GM12878 (cell line): ENCODE data around the gene C16orf90. TPM values are rescaled to one million over a fixed set of nuclear protein-coding genes. Genes with fewer than 3 reads are reported as not detected.
"Not testable (repeated sequence)": the region's sequence is repeated elsewhere in the genome, so short reads cannot be mapped to it uniquely, and the experiment has no call there.

Source experiments
- ATAC-seq: fragments of 200-7000 bp; cut with Tn5 transposase; 3 replicates; pipeline ENCODE4 v1.9.1; 2020; ENCODE audit warnings: mild to moderate bottlenecking, moderate library complexity
- BruUV-seq: library from RNA; stranded (reverse); fragments of 400-500 nt; replicated peaks from 2 replicates; lab custom pipeline; 2021; lab: Mats Ljungman, UMichigan
- CTCF ChIA-PET: fragments of 300-600 bp; sonication (Branson Sonifier 250); formaldehyde crosslinking; extraction: SDS; loops from one replicate; lab custom pipeline; 2021; ENCODE audit warnings: inconsistent platforms; lab: Yijun Ruan, JAX
- POLR2A ChIA-PET: fragments of 350-600 bp; formaldehyde crosslinking; extraction: SDS; loops from one replicate; lab custom pipeline; 2021; ENCODE audit warnings: inconsistent platforms; lab: Charles Lee
- RAD21 ChIA-PET: fragments of 300-600 bp; sonication (Branson Sonifier 250); formaldehyde crosslinking; loops from one replicate; lab custom pipeline; 2023; ENCODE audit warnings: antibody characterized with exemption; ENCODE audit not compliant: unreplicated experiment; lab: Charles Lee
- SMC1A ChIA-PET: fragments of 300-600 bp; sonication (Branson Sonifier 250); formaldehyde crosslinking; loops from one replicate; lab custom pipeline; 2023; ENCODE audit not compliant: unreplicated experiment, uncharacterized antibody; lab: Charles Lee
- DNase-seq: peaks from one replicate; pipeline ENCODE4 v3.0.0-alpha.2; 2011; ENCODE audit warnings: low read depth, low spot score
- FAIRE-seq: peaks from 3 replicates; lab custom pipeline; 2011; peaks lifted over from hg19 to GRCh38; lab: Jason Lieb, UNC
- H2AFZ ChIP-seq: 2 replicates; pipeline ENCODE4 v1.6.0; 2011; ENCODE audit warnings: low read depth, low read length, control low read depth; ENCODE audit not compliant: control insufficient read depth
- H3K27ac ChIP-seq: 2 replicates; pipeline ENCODE4 v1.5.1; 2011; ENCODE audit warnings: control low read depth; ENCODE audit not compliant: control insufficient read depth, insufficient read depth
- H3K27me3 ChIP-seq, 2 experiments: replicated peaks in 1 of 2; 2 replicates each; pipeline versions ENCODE4 v1.6.0 to v1.6.1; 2011; ENCODE audit warnings: low read length in 1 of 2; ENCODE audit not compliant: control insufficient read depth in 2 of 2, insufficient read depth in 2 of 2
- H3K36me3 ChIP-seq, 2 experiments: 2 replicates each; pipeline ENCODE4 v1.5.1; 2011; ENCODE audit warnings: low read length in 1 of 2; ENCODE audit not compliant: control insufficient read depth in 2 of 2, insufficient read depth in 2 of 2
- H3K4me1 ChIP-seq: 2 replicates; pipeline ENCODE4 v1.6.1; 2011; ENCODE audit warnings: mild to moderate bottlenecking, low read length, moderate library complexity, mixed read lengths; ENCODE audit not compliant: control insufficient read depth, insufficient read depth
- H3K4me2 ChIP-seq: 2 replicates; pipeline ENCODE4 v1.6.0; 2011; ENCODE audit warnings: control low read depth; ENCODE audit not compliant: control insufficient read depth, insufficient read depth
- H3K4me3 ChIP-seq: fragments of 200-600 bp; sonication (generic); 2 replicates; pipeline ENCODE4 v1.5.1; 2016
- H3K79me2 ChIP-seq: 2 replicates; pipeline ENCODE4 v1.6.0; 2011; ENCODE audit warnings: low read length; ENCODE audit not compliant: control insufficient read depth, insufficient read depth
- H3K9ac ChIP-seq: 2 replicates; pipeline ENCODE4 v1.8.0; 2011; ENCODE audit warnings: low read length, control low read depth, mixed read lengths; ENCODE audit not compliant: control insufficient read depth, insufficient read depth
- H3K9me3 ChIP-seq: replicated peaks from 3 replicates; pipeline ENCODE4 v1.5.1; 2011; ENCODE audit warnings: mild to moderate bottlenecking, low read length; ENCODE audit not compliant: control insufficient read depth, insufficient read depth
- H4K20me1 ChIP-seq: 2 replicates; pipeline ENCODE4 v1.6.0; 2011; ENCODE audit not compliant: control insufficient read depth, insufficient read depth
- IKZF2 ChIP-seq, 2 experiments: fragments of 450-650 bp; IDR thresholded peaks; 2 replicates each; pipeline ENCODE4 v1.6.1; 2017; ENCODE audit warnings: mild to moderate bottlenecking in 2 of 2, moderate library complexity in 2 of 2
- PAX5 ChIP-seq: IDR thresholded peaks from 2 replicates; pipeline ENCODE4 v1.6.1; 2011; ENCODE audit warnings: low read depth, low read length, borderline replicate concordance
- RAD21 ChIP-seq: IDR thresholded peaks from 2 replicates; pipeline ENCODE4 v1.6.1; 2011; ENCODE audit warnings: mild to moderate bottlenecking, low read depth, low read length, moderate library complexity; ENCODE audit not compliant: insufficient read depth
- RUNX3 ChIP-seq: IDR thresholded peaks from 2 replicates; pipeline ENCODE4 v1.6.1; 2012; ENCODE audit warnings: low read length, inconsistent platforms
- SIN3A ChIP-seq: IDR thresholded peaks from 2 replicates; pipeline ENCODE4 v1.6.1; 2012; ENCODE audit warnings: low read depth, low read length, improper control_type of control experiment
- SMC3 ChIP-seq: IDR thresholded peaks from 2 replicates; pipeline ENCODE4 v1.6.1; 2011; ENCODE audit warnings: low read length, improper control_type of control experiment, borderline replicate concordance
- YY1 ChIP-seq: IDR thresholded peaks from 2 replicates; pipeline ENCODE4 v1.6.1; 2011; ENCODE audit warnings: low read depth, mild to moderate bottlenecking, low read length
- WGBS: methylation state at CpG from one replicate; pipeline ENCODE4 v1.1.6; 2016; ENCODE audit warnings: low lambda C conversion rate; ENCODE audit not compliant: insufficient replicate concordance, insufficient coverage; ENCODE audit errors: missing lambda C conversion rate; 5-methylcytosine and 5-hydroxymethylcytosine counted together
- in situ Hi-C: fragments of 300-500 bp; cut with MboI; formaldehyde crosslinking; loops from 9 replicates; pipeline ENCODE4 v1.14.3; 2018; ENCODE audit warnings: mixed read lengths
- intact Hi-C: fragments of 100-400 bp; cut with micrococcal nuclease; formaldehyde crosslinking; loops from one replicate; pipeline ENCODE4 v1.14.2; 2022; ENCODE audit not compliant: unreplicated experiment
- polyA plus RNA-seq, 11 experiments: library from polyadenylated mRNA; depleted of rRNA in 4 of 11; unstranded in 6 of 11; stranded (reverse) in 5 of 11; fragments of >200 nt; fragmentation: Nextera tagmentation in 4 of 11; fragmentation: Illumina TruSeq in 1 of 11; extraction: Ambion mirVana in 4 of 11; extraction: Trizol in 1 of 11; gene quantifications; 1 replicate in 1 of 11; 2 replicates in 10 of 11; pipeline versions ENCODE4 v1.2.1 to v1.2.3, GENCODE V29; 2011 to 2016; ENCODE audit warnings: inconsistent platforms in 2 of 11, missing spikeins in 2 of 11, low read depth in 1 of 11
- total RNA-seq, 4 experiments: library from RNA; depleted of rRNA in 3 of 4; stranded (reverse); fragments of >200 nt in 3 of 4; fragmentation: Illumina TruSeq in 1 of 4; extraction: Trizol in 1 of 4; gene quantifications; 2 replicates each; pipeline versions ENCODE4 v1.2.1 to v1.2.3, GENCODE V29; 2013 to 2021
- TF ChIP-seq, protein P1 (sequence below), 3 experiments: IDR thresholded peaks in 2 of 3; conservative IDR thresholded peaks in 1 of 3; 2 replicates each; pipeline ENCODE4 v1.5.1; 2011; ENCODE audit warnings: low read depth in 3 of 3, low read length in 3 of 3, mild to moderate bottlenecking in 3 of 3, control low read depth in 2 of 3, moderate library complexity in 2 of 3, inconsistent platforms in 1 of 3, mixed read lengths in 1 of 3; ENCODE audit not compliant: control insufficient read depth in 2 of 3, insufficient read depth in 1 of 3; ENCODE audit errors: extremely low read depth in 1 of 3

The C16orf90 gene
- total and polyA plus RNA-seq, 10 of the 15 experiments (the other 5 are each of a cell fraction or from before 2014, with no cell fraction given), result not detected

DNA sequence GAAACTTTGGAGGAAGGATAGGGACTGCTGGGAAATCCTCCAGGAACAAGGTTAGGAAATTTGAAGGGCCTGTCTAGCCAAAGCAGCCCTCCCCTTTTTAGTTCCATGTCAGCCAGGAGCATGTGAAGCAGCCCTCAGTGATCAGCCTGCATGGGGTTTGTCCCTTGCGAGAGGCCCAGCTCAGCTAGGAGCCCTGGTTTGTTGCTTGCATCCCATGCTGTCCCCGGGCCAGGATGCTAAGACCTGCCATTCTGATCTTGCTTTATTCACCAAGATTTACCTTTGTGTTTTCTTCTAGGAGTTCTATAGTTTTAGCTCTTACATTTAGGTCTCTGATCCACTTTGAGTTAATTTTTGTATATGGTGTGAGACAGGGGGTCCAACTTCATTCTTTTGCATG lies 33.1 kb upstream of the C16orf90 start:
- CTCF ChIA-PET, result no interaction called here
- H2AFZ ChIP-seq, result no peak overlapping the region
- ATAC-seq (no peak), FAIRE-seq (no peak), DNase-seq (no peak)
- in situ Hi-C loops, result no loop called here
- POLR2A ChIA-PET, result no interaction called here
- H3K9me3 ChIP-seq, result no peaks in the 10 kb centered on the region
- H3K27me3 ChIP-seq, result no peaks in the 10 kb centered on the region
- no peak overlapping the region for H3K27ac ChIP-seq
- H3K9ac ChIP-seq, result no peak overlapping the region
- no peak for TF ChIP-seq SIN3A
- no peaks in the 10 kb centered on the region for H3K36me3 ChIP-seq
- RAD21 ChIA-PET, result no interaction called here
- no peaks in the 10 kb centered on the region for H3K79me2 ChIP-seq
- BruUV-seq, result no TSS peak
- H4K20me1 ChIP-seq, result no peaks in the 10 kb centered on the region
- WGBS, result 72% methylated on average over 2 of the region's 2 CpGs
- H3K4me1 ChIP-seq, result no peaks in the 10 kb centered on the region
- intact Hi-C loops, result no loop called here
- SMC1A ChIA-PET, result no interaction called here
- H3K4me2 ChIP-seq, result no peak overlapping the region
- H3K4me3 ChIP-seq, result no peak overlapping the region

DNA sequence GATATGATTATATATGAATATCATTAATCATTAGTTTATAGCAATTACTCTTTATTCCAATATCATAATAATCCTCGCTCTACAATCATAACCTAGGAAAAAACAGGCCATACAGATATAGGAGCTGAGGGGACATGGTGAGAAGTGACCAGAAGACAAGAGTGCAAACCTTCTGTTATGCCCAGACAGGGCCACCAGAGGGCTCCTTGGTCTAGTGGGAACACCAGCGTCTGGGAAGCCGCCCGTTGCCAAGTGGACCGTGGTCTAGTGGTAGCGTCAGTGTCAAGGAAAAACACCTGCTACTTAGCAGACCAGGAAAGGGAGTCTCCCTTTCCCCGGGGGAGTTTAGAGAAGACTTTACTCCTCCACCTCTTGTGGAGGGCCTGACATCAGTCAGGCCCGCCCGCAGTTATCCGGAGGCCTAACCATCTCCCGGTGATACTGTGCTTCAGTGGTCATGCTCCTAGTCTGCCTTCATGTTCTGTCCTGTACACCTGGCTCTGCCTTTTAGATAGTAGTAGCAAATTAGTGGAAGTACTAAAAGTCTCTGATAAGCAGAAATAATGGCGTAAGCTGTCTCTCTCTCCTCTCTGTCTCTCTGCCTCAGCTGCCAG lies 32.0 kb upstream of the C16orf90 start:
- H3K4me2 ChIP-seq, H4K20me1 ChIP-seq, H3K27ac ChIP-seq, DNase-seq, H3K9ac ChIP-seq, H2AFZ ChIP-seq, H3K4me1 ChIP-seq, H3K9me3 ChIP-seq, H3K27me3 ChIP-seq, H3K36me3 ChIP-seq, in situ Hi-C loops, ATAC-seq, H3K79me2 ChIP-seq, POLR2A ChIA-PET, BruUV-seq, H3K4me3 ChIP-seq: not testable (repeated sequence)
- TF ChIP-seq RUNX3 (0 out of 2 replicates have a peak, but pooled peaks have one; percentile 8), RAD21 (peak; percentile 70), PAX5 (0 out of 2 replicates have a peak, but pooled peaks have one; percentile 13), SMC3 (peak; percentile 36; the same call in 1 of the 2 replicates), YY1 (0 out of 2 replicates have a peak, but pooled peaks have one; percentile 27), IKZF2 (IDR thresholded peaks at IDR 0.05) (peak in 1 of 2 experiments; percentile 10; a peak in 1 of 4 replicates)
- TF ChIP-seq, protein P1, sequence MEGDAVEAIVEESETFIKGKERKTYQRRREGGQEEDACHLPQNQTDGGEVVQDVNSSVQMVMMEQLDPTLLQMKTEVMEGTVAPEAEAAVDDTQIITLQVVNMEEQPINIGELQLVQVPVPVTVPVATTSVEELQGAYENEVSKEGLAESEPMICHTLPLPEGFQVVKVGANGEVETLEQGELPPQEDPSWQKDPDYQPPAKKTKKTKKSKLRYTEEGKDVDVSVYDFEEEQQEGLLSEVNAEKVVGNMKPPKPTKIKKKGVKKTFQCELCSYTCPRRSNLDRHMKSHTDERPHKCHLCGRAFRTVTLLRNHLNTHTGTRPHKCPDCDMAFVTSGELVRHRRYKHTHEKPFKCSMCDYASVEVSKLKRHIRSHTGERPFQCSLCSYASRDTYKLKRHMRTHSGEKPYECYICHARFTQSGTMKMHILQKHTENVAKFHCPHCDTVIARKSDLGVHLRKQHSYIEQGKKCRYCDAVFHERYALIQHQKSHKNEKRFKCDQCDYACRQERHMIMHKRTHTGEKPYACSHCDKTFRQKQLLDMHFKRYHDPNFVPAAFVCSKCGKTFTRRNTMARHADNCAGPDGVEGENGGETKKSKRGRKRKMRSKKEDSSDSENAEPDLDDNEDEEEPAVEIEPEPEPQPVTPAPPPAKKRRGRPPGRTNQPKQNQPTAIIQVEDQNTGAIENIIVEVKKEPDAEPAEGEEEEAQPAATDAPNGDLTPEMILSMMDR (IDR thresholded peaks at IDR 0.05 in 2 of 3, conservative IDR thresholded peaks at IDR 0.05 in 1 of 3; ENCODE audit: control insufficient read depth in 2 of 3, extremely low read depth in 1 of 3, insufficient read depth in 1 of 3, low read depth in 3 of 3, low read length in 3 of 3), result peak; percentile 46 to 61 (median 46)
- ChIA-PET SMC1A (interaction anchor here (1.1 kb wide), 1 partner anchor 18 kb away, joined by 3 read pairs; no protein-coding TSS in a partner anchor), RAD21 (interaction anchor here (0.9 to 1.5 kb wide), 2 partner anchors 99 to 398 kb away, joined by 3 read pairs; no protein-coding TSS in a partner anchor), CTCF (interaction anchor here (0.5 to 1.4 kb wide), 12 partner anchors 9 to 344 kb away, joined by 3 to 5 read pairs (median 3); partner anchors contain the start of genes DNASE1 and SLX4)
- WGBS, result 42% methylated on average over 12 of the region's 12 CpGs
- intact Hi-C loops, result loop anchor here (1.0 kb wide), 2 partner anchors 127 to 138 kb away; partner anchors contain the start of gene DNASE1
- peak; percentile 57 for FAIRE-seq
